GM12892 (cell line): ENCODE measurements around the gene NWD2.

Source experiments
- DNase-seq: peaks from one replicate; pipeline ENCODE4 v3.0.0; 2011; ENCODE audit not compliant: insufficient read length
- FAIRE-seq: peaks from 2 replicates; lab custom pipeline; 2011; peaks lifted over from hg19 to GRCh38; lab: Jason Lieb, UNC
- POLR2A ChIP-seq: IDR thresholded peaks from 2 replicates; pipeline ENCODE4 v1.6.1; 2011; ENCODE audit warnings: low read depth, low read length, control low read depth
- POLR2AphosphoS5 ChIP-seq: IDR thresholded peaks from 2 replicates; pipeline ENCODE4 v1.6.1; 2011; ENCODE audit warnings: low read depth, low read length, control low read depth
- TAF1 ChIP-seq: IDR thresholded peaks from 2 replicates; pipeline ENCODE4 v1.6.1; 2011; ENCODE audit warnings: low read depth, mild to moderate bottlenecking, control low read depth, low read length, borderline replicate concordance

The NWD2 gene

DNA sequence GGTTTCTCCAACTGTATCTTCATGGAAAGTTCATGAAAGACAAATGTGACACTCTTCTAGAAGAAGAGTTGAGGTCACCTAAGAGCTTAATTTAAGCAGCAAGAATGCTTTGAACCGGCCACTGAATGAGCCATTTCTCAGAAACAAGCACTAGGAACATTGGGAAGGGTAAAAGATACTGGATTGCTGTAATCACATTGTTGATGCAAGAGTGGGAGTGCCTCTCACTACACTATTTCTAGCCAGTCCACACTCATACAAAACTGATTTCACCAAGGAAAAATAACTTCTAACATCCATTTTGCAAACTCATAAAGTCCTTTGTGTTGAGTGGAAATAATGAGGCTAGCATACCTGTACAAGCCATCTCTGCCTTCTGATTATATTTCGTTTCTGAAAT lies 221.3 kb downstream of the NWD2 start:
- FAIRE-seq (no peak), DNase-seq (no peak)
- TF ChIP-seq POLR2AphosphoS5 (no peak), POLR2A (no peak), TAF1 (no peak)

DNA sequence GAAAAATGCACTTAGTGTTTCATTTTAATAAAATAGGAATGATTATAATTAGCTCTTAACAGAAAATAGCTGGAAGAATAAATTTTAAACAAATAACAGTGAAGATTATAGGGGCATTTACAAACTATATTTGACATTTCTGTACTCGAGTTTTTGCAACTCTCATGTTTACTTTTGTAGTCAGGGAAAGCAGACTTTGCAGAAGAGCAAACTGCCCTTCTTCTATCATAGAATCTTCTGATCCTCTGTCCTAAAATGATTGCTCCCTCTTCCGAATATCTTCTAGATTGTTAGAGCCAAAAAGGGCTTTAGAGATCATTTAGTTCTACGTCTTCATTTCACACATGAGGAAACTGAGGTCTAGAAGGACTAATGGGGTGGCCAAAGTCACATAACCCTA lies 222.7 kb downstream of the NWD2 start:
- DNase-seq (no peak), FAIRE-seq (no peak)
- TF ChIP-seq POLR2A (no peak), TAF1 (no peak), POLR2AphosphoS5 (no peak)

DNA sequence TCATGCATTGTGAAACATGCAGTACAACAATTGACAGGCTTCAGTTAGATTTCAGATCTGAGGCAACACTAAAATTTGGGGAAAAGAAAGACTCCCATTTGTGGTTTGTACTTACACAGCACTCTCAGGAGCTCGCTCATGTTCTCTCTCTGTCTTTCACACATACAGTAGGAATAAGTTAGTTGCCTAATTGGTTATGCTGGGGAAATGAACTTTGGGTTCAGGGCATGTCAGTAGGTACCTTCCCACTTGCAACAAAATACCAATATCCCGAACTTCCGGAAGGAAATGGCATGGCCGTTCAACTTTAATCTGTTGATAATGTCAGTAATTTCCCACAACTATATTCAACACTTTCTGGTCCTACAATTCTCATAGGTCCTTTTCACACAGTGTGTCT lies 223.3 kb downstream of the NWD2 start:
- TF ChIP-seq TAF1, result no peak
- FAIRE-seq, result no peak
- DNase-seq, result no peak

DNA sequence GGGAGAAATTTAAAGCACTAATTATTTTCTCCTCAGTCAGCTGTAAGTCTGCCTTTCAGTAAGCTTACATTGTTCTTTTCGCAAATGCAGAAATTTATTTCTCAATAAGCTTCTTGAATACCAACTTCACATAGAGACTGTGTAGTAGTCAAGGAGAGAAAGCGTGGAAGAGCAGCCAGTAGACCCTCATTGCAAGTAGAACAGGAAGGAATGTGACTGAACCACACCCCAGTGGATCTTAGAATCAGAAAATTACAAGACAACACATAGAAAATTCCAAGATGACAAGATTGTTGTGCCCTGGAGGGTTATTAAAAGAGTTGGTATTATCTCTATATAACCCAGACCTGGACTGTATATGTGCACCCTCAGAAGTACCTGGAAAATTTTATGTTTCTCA lies 224.7 kb downstream of the NWD2 start:
- TF ChIP-seq TAF1 (no peak), POLR2AphosphoS5 (no peak), POLR2A (no peak)
- FAIRE-seq, result no peak

DNA sequence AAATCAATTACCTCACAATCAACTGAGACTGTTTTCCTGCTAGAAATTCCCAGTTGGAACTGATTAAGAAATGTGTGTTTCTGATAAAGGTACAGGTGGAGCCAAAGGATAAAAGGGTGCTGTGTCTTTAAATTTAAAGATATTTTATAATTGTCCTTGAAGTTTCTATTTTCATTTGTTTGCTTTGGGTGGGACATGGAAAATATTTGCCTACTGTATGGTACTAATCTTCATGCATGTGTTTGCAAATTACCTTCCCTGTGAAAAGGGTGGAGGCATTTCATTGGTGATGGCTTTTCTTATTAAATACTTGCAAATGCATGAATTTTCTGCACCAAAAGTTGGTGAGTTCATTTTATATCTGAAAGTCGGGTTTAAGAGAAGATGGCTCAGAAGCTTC lies 225.7 kb downstream of the NWD2 start:
- no peak for DNase-seq
- TF ChIP-seq POLR2A (no peak), TAF1 (no peak), POLR2AphosphoS5 (no peak)
- no peak for FAIRE-seq

More for the DNA sequence above, 224.7 kb downstream of the NWD2 start:
- no peak for DNase-seq

DNA sequence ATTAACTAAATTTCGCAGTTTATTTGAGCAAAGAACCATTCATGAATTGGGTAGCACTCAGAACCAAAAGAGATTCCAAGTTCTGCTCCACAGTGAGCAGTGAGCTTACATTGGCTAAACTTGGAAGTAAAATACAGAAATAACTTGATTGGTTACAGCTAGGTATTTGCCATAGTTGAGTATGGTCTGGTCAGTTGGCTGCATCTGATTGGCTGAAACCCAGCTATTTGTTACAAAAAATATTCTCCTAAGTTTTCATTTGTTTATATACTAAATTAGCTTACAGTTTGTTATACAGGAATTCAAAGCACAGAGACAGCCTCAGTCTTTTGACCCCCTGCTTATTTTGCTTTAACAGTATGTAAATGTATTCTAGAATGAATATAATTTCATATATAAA lies 226.6 kb downstream of the NWD2 start:
- FAIRE-seq (no peak), DNase-seq (no peak)
- TF ChIP-seq POLR2A, result no peak
- no peak for TF ChIP-seq TAF1
- TF ChIP-seq POLR2AphosphoS5, result no peak

DNA sequence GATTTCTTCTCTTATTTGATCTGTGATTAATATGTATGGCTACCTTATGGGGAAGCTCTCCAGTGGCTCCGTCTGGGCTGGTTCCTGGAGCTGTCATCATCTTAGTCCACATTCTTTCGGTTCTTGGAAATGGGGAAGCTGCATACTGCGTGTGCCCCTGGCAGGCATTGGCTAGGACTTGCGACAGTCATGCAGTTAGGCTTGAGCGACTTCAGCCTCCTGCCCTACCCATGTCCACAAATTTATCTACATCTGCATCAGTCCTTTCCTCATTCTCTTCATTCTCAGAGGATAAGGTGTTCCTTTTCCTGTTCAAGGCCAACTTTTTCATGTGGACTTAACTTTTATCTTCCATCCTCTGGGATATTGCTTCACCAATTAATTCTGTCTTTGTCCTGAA lies 227.4 kb downstream of the NWD2 start:
- DNase-seq, result no peak
- TF ChIP-seq TAF1 (no peak), POLR2AphosphoS5 (no peak), POLR2A (no peak)
- no peak for FAIRE-seq

DNA sequence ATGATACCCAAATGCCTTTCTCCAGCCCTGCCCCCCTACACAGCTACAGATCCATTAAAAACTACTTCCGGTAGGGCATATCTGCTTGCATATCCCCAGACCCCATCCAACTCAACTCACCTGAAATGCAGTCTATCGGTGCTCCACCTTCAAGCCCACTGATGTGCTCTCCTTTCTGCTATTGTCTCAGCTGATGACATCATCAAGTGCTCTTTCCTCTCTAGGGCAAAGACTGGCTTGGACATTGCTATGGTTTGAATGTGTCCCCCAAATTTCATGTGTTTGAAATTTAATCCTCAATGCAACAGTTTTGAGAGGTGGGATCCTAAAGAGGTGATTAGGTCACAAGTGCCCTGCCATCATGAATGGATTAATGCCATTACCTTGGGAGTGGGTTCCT lies 229.3 kb downstream of the NWD2 start:
- FAIRE-seq, result no peak
- TF ChIP-seq TAF1, result no peak
- no peak for TF ChIP-seq POLR2AphosphoS5
- TF ChIP-seq POLR2A, result no peak
- DNase-seq, result no peak

DNA sequence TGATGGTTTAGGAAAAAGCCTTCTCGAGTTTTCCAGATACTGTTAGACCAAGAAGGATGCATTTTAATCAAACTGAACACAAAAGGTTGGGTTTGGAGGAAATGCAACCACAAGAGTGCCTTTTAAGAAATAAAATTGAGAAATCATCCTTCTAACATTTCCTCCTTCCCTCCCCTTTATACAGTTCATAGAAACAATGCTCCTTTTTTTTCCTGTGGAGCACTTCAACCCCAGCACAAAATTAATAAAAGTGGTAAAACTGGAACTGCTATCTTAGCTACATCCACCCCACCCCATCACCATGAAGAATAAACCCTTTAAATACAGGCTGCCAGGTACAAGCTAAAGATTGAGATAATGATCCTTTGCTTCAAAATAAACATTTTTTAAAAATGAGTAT lies 230.5 kb downstream of the NWD2 start:
- no peak for FAIRE-seq
- no peak for TF ChIP-seq POLR2AphosphoS5
- no peak for TF ChIP-seq TAF1
- TF ChIP-seq POLR2A, result no peak
- no peak for DNase-seq

DNA sequence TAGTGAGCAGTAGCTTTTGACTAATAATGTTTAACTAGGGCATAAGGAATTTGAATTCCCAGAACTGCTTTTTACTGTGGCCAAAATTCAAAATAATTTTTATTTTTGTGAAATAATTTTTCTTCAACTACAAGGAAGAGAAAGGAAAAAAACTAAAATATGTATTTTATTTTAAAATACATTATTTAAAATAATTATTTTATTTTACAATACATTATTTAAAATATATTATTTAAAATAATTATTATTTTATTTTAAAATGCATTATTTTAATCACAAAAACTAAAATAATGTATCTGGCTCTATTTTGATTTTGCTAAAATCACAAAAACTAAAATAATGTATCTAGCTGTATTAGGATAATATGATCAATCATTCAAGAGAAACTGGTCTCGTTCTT lies 231.2 kb downstream of the NWD2 start:
- DNase-seq (no peak), FAIRE-seq (no peak)
- TF ChIP-seq TAF1 (no peak), POLR2A (no peak), POLR2AphosphoS5 (no peak)

DNA sequence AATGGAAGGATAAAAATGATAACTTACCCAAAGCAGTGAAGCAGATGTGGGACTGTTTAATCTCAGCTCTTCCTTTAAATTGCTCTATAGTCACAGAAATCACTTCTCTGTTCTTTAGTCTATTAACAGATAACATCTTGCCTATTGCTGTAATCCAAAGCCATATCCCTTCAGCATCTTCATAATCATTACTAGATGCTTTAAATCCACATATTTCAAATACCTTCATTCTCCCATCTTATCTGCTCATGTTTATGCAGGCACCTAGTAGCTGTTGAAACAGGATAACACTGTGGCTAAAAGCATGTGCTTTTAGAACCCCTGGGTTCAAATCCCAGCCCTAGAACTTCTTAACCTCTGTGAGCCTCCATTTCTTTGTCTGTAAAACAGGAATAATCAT lies 231.7 kb downstream of the NWD2 start:
- TF ChIP-seq POLR2A (no peak), TAF1 (no peak), POLR2AphosphoS5 (no peak)
- no peak for FAIRE-seq
- DNase-seq, result no peak

DNA sequence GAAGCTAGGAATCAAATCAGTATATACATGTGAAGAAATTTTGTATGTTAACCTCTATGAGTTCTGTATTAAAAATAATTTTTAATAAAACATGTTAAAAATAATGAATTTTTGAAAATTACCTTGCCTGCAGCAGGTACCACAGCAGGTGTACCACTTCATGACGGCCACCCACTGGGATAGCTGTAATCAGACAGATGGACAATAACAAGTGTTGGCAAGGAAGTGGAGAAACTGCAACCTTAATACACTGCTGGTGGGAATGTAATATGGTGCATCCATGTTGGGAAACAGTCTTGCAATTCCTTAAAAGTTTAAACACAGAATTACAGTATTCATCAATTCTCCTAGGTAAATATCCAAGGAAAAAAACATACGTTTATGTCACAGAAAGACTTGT lies 232.1 kb downstream of the NWD2 start:
- no peak for FAIRE-seq
- TF ChIP-seq POLR2A (no peak), POLR2AphosphoS5 (no peak), TAF1 (no peak)
- no peak for DNase-seq

DNA sequence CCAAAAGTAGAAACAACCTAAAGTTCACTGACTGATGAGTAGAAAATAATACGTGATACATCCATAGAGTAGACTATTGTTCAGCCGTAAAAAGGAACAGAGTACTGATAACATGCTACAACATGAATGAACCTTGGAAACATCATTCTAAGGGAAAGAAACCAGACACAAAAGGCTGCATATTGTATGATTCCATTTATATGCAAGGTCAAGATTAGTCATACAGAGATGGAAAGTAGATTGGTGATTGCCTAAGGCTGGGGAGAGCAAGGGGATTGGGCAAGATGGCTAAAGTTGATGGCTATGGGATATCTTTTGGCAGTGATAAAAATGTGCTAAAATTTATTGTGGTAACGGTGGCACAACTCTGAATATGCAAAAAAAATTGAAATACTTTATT lies 232.6 kb downstream of the NWD2 start:
- no peak for DNase-seq
- FAIRE-seq, result no peak
- TF ChIP-seq POLR2A (no peak), POLR2AphosphoS5 (no peak), TAF1 (no peak)

DNA sequence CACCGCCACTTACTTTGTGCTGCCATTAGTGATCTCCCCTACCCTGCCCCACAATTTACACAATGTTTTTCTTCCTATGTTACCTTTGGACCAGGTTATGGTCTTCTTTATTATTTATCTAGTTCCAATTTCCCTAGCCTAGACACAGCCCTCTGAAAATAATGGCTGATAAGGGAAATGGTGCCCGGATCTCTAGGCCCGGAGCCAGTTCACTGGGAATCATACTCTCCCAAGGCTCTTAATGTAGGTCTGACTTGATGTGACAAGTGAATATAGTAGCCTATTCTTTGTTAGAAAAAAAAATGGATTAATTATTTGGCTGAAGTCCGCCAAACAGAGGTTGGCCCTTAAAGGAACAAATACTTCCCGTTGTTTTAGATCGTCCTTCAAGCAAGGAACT lies 233.6 kb downstream of the NWD2 start:
- no peak for FAIRE-seq
- no peak for DNase-seq
- TF ChIP-seq POLR2A (no peak), TAF1 (no peak), POLR2AphosphoS5 (no peak)
